H1 (cell line): Measurements from ENCODE around the gene PSMD6.

Source experiments
- CTCF ChIP-seq, 3 experiments: IDR thresholded peaks; 1 replicate in 2 of 3; 2 replicates in 1 of 3; pipeline versions ENCODE4 v1.5.1 to v1.6.1; 2011; ENCODE audit warnings: low read length in 3 of 3, mild to moderate bottlenecking in 3 of 3, inconsistent platforms in 2 of 3, low read depth in 1 of 3, moderate library complexity in 1 of 3; ENCODE audit not compliant: insufficient read depth in 1 of 3; ENCODE audit errors: control extremely low read depth in 1 of 3
- POLR2A ChIP-seq, 2 experiments: IDR thresholded peaks; 1 replicate in 1 of 2; 2 replicates in 1 of 2; pipeline ENCODE4 v1.6.1; 2011; ENCODE audit warnings: low read depth in 2 of 2, low read length in 2 of 2, mild to moderate bottlenecking in 2 of 2; ENCODE audit errors: control extremely low read depth in 1 of 2
- POLR2AphosphoS5 ChIP-seq: IDR thresholded peaks from 2 replicates; pipeline ENCODE4 v1.6.1; 2011; ENCODE audit warnings: low read depth, low read length
- RBBP5 ChIP-seq: IDR thresholded peaks from 2 replicates; pipeline ENCODE4 v1.7.1; 2012; ENCODE audit warnings: low read depth, mild to moderate bottlenecking, inconsistent platforms, low read length, moderate library complexity, borderline replicate concordance
- SIX5 ChIP-seq: IDR thresholded peaks from 2 replicates; pipeline ENCODE4 v1.6.1; 2011; ENCODE audit warnings: mild to moderate bottlenecking, low read depth, low read length
- USF2 ChIP-seq: IDR thresholded peaks from 2 replicates; pipeline ENCODE4 v1.6.1; 2011; ENCODE audit warnings: low read length, improper control_type of control experiment
- ZNF274 ChIP-seq: IDR thresholded peaks from 2 replicates; pipeline ENCODE4 v1.7.0; 2012; ENCODE audit warnings: low read length, borderline replicate concordance; ENCODE audit errors: extremely low read depth

GRCh38 chr3:64067506-64068346 lies 44.4 kb upstream of the PSMD6 start:
- TF ChIP-seq USF2 (no peak), RBBP5 (no peak), SIX5 (no peak), POLR2A (IDR thresholded peaks at IDR 0.05; ENCODE audit: control extremely low read depth in 1 of 2, low read depth in 2 of 2, low read length in 2 of 2) (no peak), CTCF (IDR thresholded peaks at IDR 0.05; ENCODE audit: control extremely low read depth in 1 of 3, insufficient read depth in 1 of 3, low read depth in 1 of 3, low read length in 3 of 3) (no peak), ZNF274 (no peak), POLR2AphosphoS5 (no peak)
